K562 treated with DMSO at 1 percent for 12 hours (cell line): Measurements from ENCODE around the gene CLUH. TPM values are rescaled to one million over a fixed set of nuclear protein-coding genes. Genes with fewer than 3 reads are reported as not detected.

ENCODE experiments used
- total RNA-seq: library from RNA; unstranded; fragments of 300-600 nt; gene quantifications from 2 replicates; pipeline ENCODE4 v1.2.3, GENCODE V29; 2022; ENCODE audit not compliant: insufficient read depth

The CLUH gene
- total RNA-seq, result 14.6 and 39.5 TPM in 2 replicates

GRCh38 chr17:2711608-2712299 lies at the start of gene CLUH:
CLUH (minus strand) TSS chr17:2711764; CDS start chr17:2711661, 103 bp downstream.

GRCh38 chr17:2749058-2749783 lies 37.7 kb upstream of the CLUH start, which contains the start of gene CCDC92B:
CCDC92B (minus strand) TSS chr17:2749652; CDS start chr17:2735145, 14,507 bp downstream.

Other genes with a start within 250 kb of the CLUH start
- gene METTL16, start 199.9 kb downstream of the CLUH start, total RNA-seq, result 4.1 and 14.6 TPM in 2 replicates
- 25.7 and 42.2 TPM in 2 replicates for gene PAFAH1B1, start 118.1 kb downstream of the CLUH start, total RNA-seq
- gene CCDC92B, start 37.9 kb upstream of the CLUH start, total RNA-seq, result not detected in 2 replicates
- not detected in 2 replicates for gene RAP1GAP2, start 84.7 kb upstream of the CLUH start, total RNA-seq